Occipital lobe (tissue), 2 donors: ENCODE data around the gene APLP2. TPM values are rescaled to one million over a fixed set of nuclear protein-coding genes. Genes with fewer than 3 reads are reported as not detected.

ENCODE experiments used
- DNase-seq: peaks from one replicate; lab custom pipeline; 2025; lab: John Stamatoyannopoulos, UW
- total RNA-seq: library from RNA; depleted of rRNA; stranded (reverse); fragments of >200 nt; gene quantifications from one replicate; pipeline ENCODE4 v1.2.3, GENCODE V29; 2014

The APLP2 gene
- total RNA-seq, 1 donor from 2014 or later: 220 TPM

- peak; percentile 32 for DNase-seq
These were observed 14.1 kb upstream of the APLP2 start for GRCh38 chr11:130055617-130056016.

GRCh38 chr11:130061017-130061416 is 8.7 kb upstream of the APLP2 start:
- DNase-seq: no peak

GRCh38 chr11:130062026-130062425 is 7.7 kb upstream of the APLP2 start:
- no peak for DNase-seq

GRCh38 chr11:130063451-130063850 is 6.2 kb upstream of the APLP2 start:
- DNase-seq: no peak

GRCh38 chr11:130064596-130064995 is 5.1 kb upstream of the APLP2 start:
- DNase-seq: no peak

GRCh38 chr11:130066338-130066737 is 3.4 kb upstream of the APLP2 start:
- no peak for DNase-seq

GRCh38 chr11:130068546-130068985 is 1.1 kb upstream of the APLP2 start:
- DNase-seq: no peak

GRCh38 chr11:130068986-130069658 is 572 bp upstream of the APLP2 start:
- DNase-seq: peak; percentile 70

GRCh38 chr11:130070109-130070845 is 583 bp downstream of the APLP2 start:
- DNase-seq: peak; percentile 43

- no peak for DNase-seq
These were observed 1.1 kb downstream of the APLP2 start for GRCh38 chr11:130070846-130071200.

GRCh38 chr11:130071211-130071712 is 1.6 kb downstream of the APLP2 start:
- DNase-seq: no peak

GRCh38 chr11:130074736-130075135 is 5.0 kb downstream of the APLP2 start:
- no peak for DNase-seq

- DNase-seq: no peak
These were observed 7.2 kb downstream of the APLP2 start for GRCh38 chr11:130076778-130077481.

GRCh38 chr11:130077671-130078070 is 8.0 kb downstream of the APLP2 start:
- DNase-seq: no peak

- DNase-seq: no peak
These were observed 8.4 kb downstream of the APLP2 start for GRCh38 chr11:130078080-130078479.

- no peak for DNase-seq
These were observed 16.1 kb downstream of the APLP2 start for GRCh38 chr11:130085671-130086290.

- DNase-seq: no peak
These were observed 17.0 kb downstream of the APLP2 start for GRCh38 chr11:130086669-130087068.

- no peak for DNase-seq
These were observed 17.7 kb downstream of the APLP2 start for GRCh38 chr11:130087294-130087926.

- no peak for DNase-seq
These were observed 18.5 kb downstream of the APLP2 start for GRCh38 chr11:130088217-130088616.

- no peak for DNase-seq
These were observed 19.4 kb downstream of the APLP2 start for GRCh38 chr11:130088919-130089673.

GRCh38 chr11:130089674-130090073 is 20.0 kb downstream of the APLP2 start:
- no peak for DNase-seq
